SK-N-MC (cell line): ENCODE measurements around the gene GABRB3.

ENCODE experiments used
- EZH2 ChIP-seq: fragments of 200-600 bp; sonication (generic); IDR thresholded peaks from one replicate; pipeline ENCODE4 v1.6.1; 2017; ENCODE audit warnings: antibody characterized with exemption
- FOXP2 ChIP-seq: optimal IDR thresholded peaks from 2 replicates; pipeline ENCODE3; 2011; ENCODE audit warnings: mild to moderate bottlenecking, moderate library complexity; ENCODE audit not compliant: insufficient read depth; ENCODE audit errors: extremely low read length, control extremely low read depth
- POLR2AphosphoS5 ChIP-seq: IDR thresholded peaks from 2 replicates; pipeline ENCODE4 v1.6.1; 2012; ENCODE audit warnings: mild to moderate bottlenecking, low read depth, low read length, borderline replicate concordance

- no peak for TF ChIP-seq EZH2
- TF ChIP-seq POLR2AphosphoS5, result no peak
- no peak for TF ChIP-seq FOXP2
Measured at GRCh38 chr15:26806151-26806550, 33.3 kb upstream of the GABRB3 start.
